Measurements from ENCODE around the gene GJB2.

- TF ChIP-seq CTCF (IDR thresholded peaks at IDR 0.05): no peak
- TF ChIP-seq POLR2A (IDR thresholded peaks at IDR 0.05): no peak
Observed at GRCh38 chr13:20151612-20152011, 41.1 kb downstream of the GJB2 start.

All from ovary (tissue), 3 donors.